Suprapubic skin (tissue), 4 donors: ENCODE results near the gene ESM1.

Experiments
- CTCF ChIP-seq, 2 donors: fragments of 200-600 bp in 1 of 2; fragments of 450-650 bp in 1 of 2; sonication (generic) in 1 of 2; IDR thresholded peaks; one replicate each; pipeline ENCODE4 v1.5.1; 2016 to 2019; ENCODE audit warnings: antibody characterized with exemption in 2 of 2, mild to moderate bottlenecking in 1 of 2, moderate library complexity in 1 of 2
- EP300 ChIP-seq: sonication (generic); formaldehyde crosslinking; IDR thresholded peaks from one replicate; pipeline ENCODE4 v1.6.1; 2017; ENCODE audit warnings: antibody characterized with exemption
- POLR2A ChIP-seq, 2 donors: fragments of 450-650 bp; IDR thresholded peaks; one replicate each; pipeline ENCODE4 v1.6.1; 2017; ENCODE audit warnings: antibody characterized with exemption in 2 of 2, mild to moderate bottlenecking in 2 of 2, moderate library complexity in 2 of 2
- POLR2AphosphoS5 ChIP-seq, 3 donors: sonication (generic); formaldehyde crosslinking; IDR thresholded peaks; one replicate each; pipeline ENCODE4 v1.6.1; 2017; ENCODE audit warnings: antibody characterized with exemption in 3 of 3

- TF ChIP-seq CTCF (IDR thresholded peaks at IDR 0.05) (no peak), POLR2AphosphoS5 (IDR thresholded peaks at IDR 0.05) (no peak), POLR2A (IDR thresholded peaks at IDR 0.05) (no peak), EP300 (no peak)
Observed at GRCh38 chr5:54994628-54995027, 9.2 kb upstream of the ESM1 start.
